Measurements from ENCODE around the gene ANXA6.
"Not testable (repeated sequence)": the region's sequence is repeated elsewhere in the genome, so short reads cannot be mapped to it uniquely, and the experiment has no call there.

ANXA6 gene

GRCh38 chr5:151157426-151158286 is at the start of gene ANXA6:
Gene ANXA6, minus strand, starts transcription at chr5:151157779. Its CDS starts 9,878 bp downstream, at chr5:151147901.
- peak; percentile 76 for DNase-seq

DNA sequence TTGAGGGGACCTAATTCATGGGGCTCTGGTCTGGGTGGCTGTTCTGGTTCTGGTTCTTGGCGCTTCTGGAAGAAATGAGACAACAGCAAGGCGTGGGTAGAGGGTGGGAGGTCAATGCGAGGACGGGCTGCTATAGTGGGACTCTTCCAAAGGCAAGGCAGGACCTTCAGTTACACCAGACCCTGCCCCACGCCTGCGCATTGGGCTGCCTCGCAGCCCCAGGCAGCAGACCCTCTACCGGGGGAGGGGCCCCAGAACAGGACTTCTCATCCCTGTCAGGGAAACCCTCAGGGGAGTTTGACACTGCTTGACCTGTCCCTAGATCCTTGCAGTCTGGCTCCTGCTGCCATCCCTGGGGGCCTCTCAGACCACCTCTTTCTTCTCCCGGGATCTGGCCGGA is 47.8 kb upstream of the ANXA6 start:
- no peak for DNase-seq

DNA sequence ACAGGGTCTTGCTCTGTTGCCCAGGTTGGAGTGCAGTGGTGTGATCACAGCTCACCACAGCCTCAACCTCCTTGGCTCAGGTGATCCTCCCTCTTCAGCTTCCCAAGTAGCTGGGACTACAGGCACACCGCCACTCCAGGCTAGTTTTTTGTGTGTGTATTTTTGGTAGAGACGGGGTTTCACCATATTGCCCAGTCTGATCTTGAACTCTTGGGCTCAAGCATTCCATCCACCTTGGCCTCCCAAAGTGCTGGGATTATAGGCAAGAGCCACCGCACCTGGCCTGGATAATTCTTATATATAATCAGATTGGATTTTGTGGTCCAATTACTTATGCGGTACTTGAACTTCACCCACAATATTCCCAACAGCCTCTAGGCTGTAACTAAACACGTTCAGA is 46.5 kb upstream of the ANXA6 start:
- DNase-seq = no peak

DNA sequence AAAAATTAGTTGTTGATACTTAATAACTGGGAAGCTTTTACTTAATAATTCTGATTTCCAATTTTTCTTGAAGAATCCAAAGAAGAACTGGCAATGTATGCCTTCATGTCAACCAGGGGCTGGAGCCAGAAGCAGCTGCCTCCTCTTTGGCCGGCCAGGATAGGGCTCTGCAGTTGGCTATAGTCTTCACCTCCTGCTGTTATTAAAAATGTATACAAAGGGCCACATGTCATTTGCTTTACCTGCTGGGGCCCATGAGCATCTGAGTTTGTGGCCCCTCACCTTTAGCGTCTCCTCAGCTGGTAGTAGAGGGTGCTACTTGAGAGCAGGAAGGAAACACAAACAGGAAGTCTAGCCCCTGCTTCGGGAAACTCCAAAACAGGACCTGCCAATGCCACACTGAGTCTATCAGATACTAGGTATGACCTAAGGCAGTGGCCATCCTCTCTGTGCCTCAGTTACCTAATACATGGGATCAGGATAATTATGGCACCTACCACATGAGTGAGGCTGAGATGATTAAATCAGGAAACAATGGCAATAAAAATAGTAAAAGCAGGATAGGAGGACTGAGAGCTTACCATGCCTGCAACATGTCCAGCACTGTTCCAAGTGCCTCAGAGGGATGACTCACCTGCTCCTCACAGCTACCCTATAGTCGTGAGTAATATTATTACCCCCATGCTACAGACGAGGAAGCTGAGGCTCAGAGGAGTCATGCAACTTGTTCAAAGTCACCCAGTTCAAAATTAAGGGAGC is 45.0 kb upstream of the ANXA6 start:
- DNase-seq = peak; percentile 84

- DNase-seq = no peak
These were observed 43.5 kb upstream of the ANXA6 start for GRCh38 chr5:151200913-151201595.

DNA sequence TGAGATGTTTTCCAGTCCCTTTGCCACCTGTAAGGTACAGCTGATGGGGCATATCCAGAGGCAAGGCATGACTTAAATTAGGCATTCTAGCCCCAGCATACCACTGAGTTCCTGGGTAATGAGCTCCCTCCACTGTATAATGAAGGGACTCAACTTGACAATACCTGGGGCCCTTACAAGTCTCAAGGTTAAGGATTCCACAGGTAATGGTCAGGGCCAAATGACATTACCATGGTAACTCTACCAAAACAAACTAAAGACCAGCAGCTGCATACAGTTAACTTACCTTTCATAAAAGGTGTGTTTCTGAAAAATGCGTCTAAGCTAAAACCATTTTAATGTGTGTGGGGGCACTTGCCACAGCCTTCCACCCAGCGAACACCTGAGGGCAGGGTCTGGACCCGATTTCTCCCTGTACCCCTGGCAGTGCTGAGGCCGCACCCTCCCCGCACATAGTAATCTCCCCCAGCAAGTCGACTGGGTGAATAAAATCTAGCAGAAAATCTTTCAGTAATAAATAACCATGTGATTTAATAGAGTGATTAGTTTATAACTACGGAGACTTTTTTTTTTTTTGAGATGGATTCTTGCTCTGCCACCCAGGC is 42.1 kb upstream of the ANXA6 start:
- DNase-seq = no peak

DNA sequence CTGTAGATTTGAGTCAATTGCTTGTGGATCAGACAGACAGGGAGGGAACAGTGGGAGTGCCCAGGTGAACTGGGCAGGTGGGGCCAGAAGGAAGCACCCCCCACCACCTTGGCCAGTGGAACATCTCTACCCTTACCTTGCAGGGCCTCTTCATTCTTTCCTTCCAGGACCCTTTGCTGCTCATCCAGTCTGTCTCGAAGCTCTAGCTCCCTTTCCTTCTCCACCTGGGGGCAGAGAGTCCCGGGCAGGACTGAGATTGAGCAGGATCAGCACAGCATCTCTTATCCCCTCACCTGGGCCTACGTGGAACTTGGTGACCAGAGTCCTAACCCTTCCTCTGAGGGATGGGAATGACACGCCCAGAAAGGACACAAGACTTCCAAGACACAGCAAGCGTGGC is 41.3 kb upstream of the ANXA6 start:
- DNase-seq = no peak

GRCh38 chr5:151197291-151197600 is 39.7 kb upstream of the ANXA6 start:
- DNase-seq = not testable (repeated sequence)

DNA sequence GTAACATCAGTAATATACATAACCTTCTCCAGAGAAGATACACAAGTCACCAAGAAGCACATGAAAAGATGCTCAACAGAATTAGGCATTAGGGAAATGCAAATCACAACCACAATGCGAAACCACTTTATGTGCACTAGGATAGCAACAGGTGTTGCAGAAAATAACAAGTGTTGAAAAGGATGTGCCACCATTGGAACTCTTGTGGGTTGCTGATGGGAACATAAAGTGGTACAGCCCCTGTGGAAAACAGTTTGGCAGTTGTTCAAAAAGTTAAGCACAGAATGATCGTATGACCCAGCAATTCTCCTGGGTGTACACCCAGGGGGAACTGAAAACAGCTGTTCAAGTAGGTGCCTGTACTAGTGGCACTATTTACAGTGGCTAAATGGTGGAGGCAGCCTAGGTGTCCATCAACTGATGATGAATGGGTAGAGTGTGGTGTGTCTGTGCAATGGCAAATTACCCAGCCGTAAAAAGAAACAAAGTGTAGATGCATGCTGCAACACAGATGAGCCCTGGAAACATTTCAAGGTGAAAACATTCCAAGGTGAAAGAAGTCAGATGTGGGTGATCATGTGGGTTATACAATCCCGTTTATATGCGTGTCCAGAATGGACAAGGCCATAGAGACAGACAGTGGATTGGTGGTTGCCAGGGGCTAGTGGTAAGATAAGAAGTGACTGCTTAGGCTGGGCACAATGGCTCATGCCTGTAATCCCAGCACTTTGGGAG is 39.1 kb upstream of the ANXA6 start:
- no peak for DNase-seq

GRCh38 chr5:151195622-151196021 is 38.0 kb upstream of the ANXA6 start:
- no peak for DNase-seq

- no peak for DNase-seq
These were observed 35.0 kb upstream of the ANXA6 start for GRCh38 chr5:151192626-151193025.

- no peak for DNase-seq
These were observed 34.1 kb upstream of the ANXA6 start for GRCh38 chr5:151191661-151192060.

DNA sequence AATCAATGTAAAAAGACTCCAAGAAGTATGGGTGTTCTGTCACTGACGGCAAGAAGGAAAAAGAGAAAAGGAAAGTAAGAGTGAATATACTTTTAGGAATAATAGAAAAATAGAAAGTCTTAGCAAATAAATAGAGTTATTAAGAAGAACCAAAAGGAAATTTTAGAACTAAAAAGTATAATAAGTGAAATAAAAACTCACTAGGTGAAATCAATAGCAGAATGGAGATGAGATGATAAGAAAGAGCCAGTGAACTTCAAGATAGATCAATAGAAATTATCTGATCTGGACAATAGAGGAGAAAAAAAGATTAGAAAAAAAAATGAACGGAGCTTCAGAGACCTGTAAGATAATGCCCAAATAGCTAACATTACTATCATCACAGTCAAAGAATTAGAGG is 31.6 kb upstream of the ANXA6 start:
- no peak for DNase-seq

GRCh38 chr5:151186538-151186937 is 29.0 kb upstream of the ANXA6 start:
- no peak for DNase-seq

- DNase-seq = no peak
These were observed 28.5 kb upstream of the ANXA6 start for GRCh38 chr5:151186052-151186451.

DNA sequence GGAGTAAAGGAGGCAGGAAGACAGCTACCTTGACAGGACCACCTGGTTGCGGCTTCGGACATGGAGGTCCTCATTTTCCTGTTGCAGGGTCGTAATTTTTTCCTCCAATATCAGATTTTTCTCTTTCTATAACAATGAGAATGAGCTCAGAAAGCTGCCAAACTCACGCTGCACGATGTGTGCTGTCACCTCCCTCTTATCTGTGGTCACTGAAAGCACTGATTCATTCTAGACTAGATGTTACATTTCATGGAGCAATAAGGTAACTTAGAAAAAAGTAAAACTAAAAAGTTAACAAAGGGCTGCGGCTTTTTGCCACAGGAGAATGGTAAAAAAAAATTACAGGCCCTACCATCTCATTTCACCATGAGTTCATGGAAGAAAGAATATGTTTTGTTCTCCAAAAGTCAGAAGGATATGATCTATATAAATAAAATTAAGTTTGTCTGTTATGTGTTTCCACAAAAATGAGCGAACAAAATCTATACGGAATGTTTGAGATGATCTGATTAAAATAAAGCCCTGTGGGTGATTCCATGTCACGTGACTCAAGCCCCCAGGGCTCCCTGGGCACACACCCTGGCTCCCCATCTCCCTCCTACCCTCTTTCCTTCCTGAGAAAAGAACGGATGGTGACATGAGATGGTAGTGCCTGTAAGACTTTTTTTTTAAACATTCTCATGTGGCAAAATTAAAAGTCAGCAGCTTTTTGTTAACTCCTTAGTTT is 26.9 kb upstream of the ANXA6 start:
- no peak for DNase-seq

GRCh38 chr5:151183456-151184245 is 26.1 kb upstream of the ANXA6 start:
- no peak for DNase-seq

GRCh38 chr5:151182976-151183375 is 25.4 kb upstream of the ANXA6 start:
- DNase-seq = no peak

GRCh38 chr5:151182524-151182900 is 24.9 kb upstream of the ANXA6 start:
- no peak for DNase-seq

DNA sequence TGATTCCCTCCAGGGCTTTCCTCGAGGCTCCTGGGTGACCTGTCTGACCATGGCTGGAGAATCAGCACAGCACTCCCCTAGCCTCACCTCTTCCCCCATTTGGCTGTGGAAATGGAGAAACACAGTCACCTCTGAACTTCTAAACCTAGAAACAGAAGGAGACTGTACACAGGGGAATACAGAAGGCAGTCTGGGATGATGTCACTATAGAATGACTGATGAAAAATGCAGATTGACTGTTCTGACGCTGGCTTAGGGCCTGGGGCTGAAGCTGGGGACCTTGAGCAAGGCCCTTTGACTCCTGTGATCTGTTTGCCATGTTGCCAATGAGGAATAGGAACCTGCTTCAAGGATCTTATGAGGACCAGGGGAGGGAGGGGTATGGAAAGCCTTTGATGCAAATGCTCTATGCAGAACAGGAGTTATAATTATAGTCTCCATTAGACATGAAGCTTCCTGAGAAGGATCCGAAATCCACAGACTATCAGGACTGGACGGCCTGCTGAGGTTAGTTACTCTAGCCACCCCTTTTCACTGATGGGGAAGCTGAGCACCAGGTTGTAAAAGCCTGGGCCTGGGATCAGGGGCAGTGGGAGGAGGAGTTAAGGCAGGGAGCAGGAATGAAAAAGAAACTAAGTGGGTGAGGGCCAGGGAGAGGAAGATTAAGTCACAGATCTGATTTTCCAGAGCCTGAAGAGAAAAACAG is 24.4 kb upstream of the ANXA6 start:
- DNase-seq = no peak

All from activated CD4-positive, alpha-beta T cell treated with anti-CD3 and anti-CD28 coated beads, Interleukin-2, amount 50 U/mL, for 16 hours (primary cell).